ENCODE results near the gene CDIP1.

DNA sequence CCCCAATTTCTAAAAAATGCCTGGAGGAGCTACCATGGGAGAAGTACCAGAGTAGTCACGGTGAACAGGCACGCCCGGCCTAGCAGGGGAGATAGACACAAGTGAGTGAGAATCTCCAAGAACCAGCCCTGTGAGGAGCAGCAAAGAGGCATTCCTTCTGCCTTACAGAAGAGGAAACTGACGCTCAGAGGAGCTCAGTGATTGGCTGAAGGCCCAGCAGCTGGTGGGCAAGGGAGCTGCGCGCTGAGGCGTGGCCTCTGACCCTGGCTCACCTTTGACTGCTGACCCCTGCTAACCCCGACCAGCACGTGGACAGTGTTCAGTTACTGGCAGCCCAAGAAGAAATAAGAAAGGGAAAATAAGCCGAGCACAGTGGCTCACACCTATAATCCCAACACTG is 19.4 kb upstream of the CDIP1 start:
- TF ChIP-seq SUZ12 (IDR thresholded peaks at IDR 0.05; ENCODE audit: extremely low read depth, insufficient read depth, insufficient read length) (no peak), YY1 (IDR thresholded peaks at IDR 0.05; ENCODE audit: insufficient read depth, insufficient read length) (no peak), ZNF274 (IDR thresholded peaks at IDR 0.05; ENCODE audit: low read depth, low read length) (no peak)
